PC-3 (cell line): Measurements from ENCODE around the gene P2RY8. TPM values are rescaled to one million over a fixed set of nuclear protein-coding genes. Genes with fewer than 3 reads are reported as not detected.

Experiments
- ATAC-seq: fragments of 200-7000 bp; cut with Tn5 transposase; 2 replicates; pipeline ENCODE4 v1.9.1; 2020; ENCODE audit warnings: mild to moderate bottlenecking, moderate library complexity
- BruUV-seq: library from RNA; stranded (reverse); fragments of 400-500 nt; replicated peaks from 2 replicates; lab custom pipeline; 2021; lab: Mats Ljungman, UMichigan
- CTCF ChIA-PET: fragments of 300-600 bp; sonication (Branson Sonifier 250); formaldehyde crosslinking; loops from one replicate; lab custom pipeline; 2022; ENCODE audit warnings: antibody characterized with exemption; lab: Charles Lee
- POLR2A ChIA-PET: fragments of 300-600 bp; sonication (Branson Sonifier 250); formaldehyde crosslinking; loops from one replicate; lab custom pipeline; 2022; ENCODE audit warnings: antibody characterized with exemption; ENCODE audit not compliant: unreplicated experiment; lab: Charles Lee
- DNase-seq: peaks from one replicate; pipeline ENCODE4 v3.0.0-alpha.2; 2015
- H2AFZ ChIP-seq: fragments of 300-600 bp; sonication (generic); 2 replicates; pipeline ENCODE4 v1.6.0; 2016; ENCODE audit warnings: antibody characterized with exemption, low read length
- H3F3A ChIP-seq: fragments of 300-600 bp; sonication (generic); one replicate; pipeline ENCODE4 v1.6.0; 2017; ENCODE audit warnings: antibody characterized with exemption, low read length, control low read depth, mild to moderate bottlenecking; ENCODE audit not compliant: unreplicated experiment
- H3K27ac ChIP-seq: fragments of 300-600 bp; sonication (generic); 2 replicates; pipeline ENCODE4 v1.5.1; 2016; ENCODE audit warnings: mild to moderate bottlenecking, low read length
- H3K27me3 ChIP-seq: fragments of 300-600 bp; sonication (generic); 2 replicates; pipeline ENCODE4 v1.6.1; 2016; ENCODE audit warnings: low read length, mixed read lengths
- H3K36me3 ChIP-seq: fragments of 300-600 bp; sonication (generic); 2 replicates; pipeline ENCODE4 v1.6.1; 2016; ENCODE audit warnings: low read depth, mixed run types, low read length, mixed read lengths
- H3K4me1 ChIP-seq: fragments of 300-600 bp; sonication (generic); 2 replicates; pipeline ENCODE4 v1.5.1; 2016; ENCODE audit warnings: low read length; ENCODE audit not compliant: insufficient read depth
- H3K4me2 ChIP-seq: fragments of 300-600 bp; sonication (generic); 2 replicates; pipeline ENCODE4 v1.6.0; 2016; ENCODE audit warnings: low read length
- H3K4me3 ChIP-seq: fragments of 300-600 bp; sonication (generic); 2 replicates; pipeline ENCODE4 v1.5.1; 2016; ENCODE audit warnings: mild to moderate bottlenecking, low read length, mixed read lengths
- H3K79me2 ChIP-seq: fragments of 300-600 bp; sonication (generic); 2 replicates; pipeline ENCODE4 v1.6.1; 2017; ENCODE audit warnings: low read length, mixed read lengths
- H3K9ac ChIP-seq: fragments of 300-600 bp; sonication (generic); 2 replicates; pipeline ENCODE4 v1.6.0; 2016; ENCODE audit warnings: mild to moderate bottlenecking, low read length
- H3K9me2 ChIP-seq: fragments of 300-600 bp; sonication (generic); replicated peaks from 2 replicates; pipeline ENCODE4 v1.6.1; 2016; ENCODE audit warnings: mixed run types, low read length, mixed read lengths
- H3K9me3 ChIP-seq: fragments of 300-600 bp; sonication (generic); 2 replicates; pipeline ENCODE4 v1.6.1; 2016; ENCODE audit warnings: low read length, mixed read lengths
- H4K20me1 ChIP-seq: fragments of 300-600 bp; sonication (generic); 2 replicates; pipeline ENCODE4 v1.6.1; 2016; ENCODE audit warnings: low read length, mixed read lengths
- CTCF ChIP-seq: fragments of 300-600 bp; sonication (generic); conservative IDR thresholded peaks from 2 replicates; pipeline ENCODE4 v1.5.1; 2017; ENCODE audit warnings: antibody characterized with exemption, low read depth, mild to moderate bottlenecking, low read length
- EZH2 ChIP-seq: fragments of 300-600 bp; sonication (generic); IDR thresholded peaks from one replicate; pipeline ENCODE4 v1.6.1; 2017; ENCODE audit warnings: antibody characterized with exemption, mild to moderate bottlenecking, low read length; ENCODE audit not compliant: unreplicated experiment
- EZH2phosphoT487 ChIP-seq: fragments of 300-600 bp; sonication (generic); IDR thresholded peaks from 2 replicates; pipeline ENCODE4 v1.6.1; 2018; ENCODE audit warnings: mild to moderate bottlenecking, antibody characterized with exemption, low read length, borderline replicate concordance
- intact Hi-C: fragments of 100-400 bp; cut with micrococcal nuclease; formaldehyde crosslinking; loops from 2 replicates; pipeline ENCODE4 v1.9.0; 2023
- total RNA-seq: library from RNA; depleted of rRNA; stranded (reverse); fragments of >200 nt; gene quantifications from 2 replicates; pipeline ENCODE4 v1.2.3, GENCODE V29; 2014

P2RY8 gene
- total RNA-seq, 1 experiment from 2014 or later: not detected

GRCh38 chrX:1521459-1521956 lies 15.5 kb downstream of the P2RY8 start:
- H3K27me3 ChIP-seq: no peaks in the 10 kb centered on the region
- TF ChIP-seq EZH2: no peak
- TF ChIP-seq EZH2phosphoT487: no peak
- TF ChIP-seq CTCF: no peak
- no peaks in the 10 kb centered on the region for H3K9me2 ChIP-seq
- ChIA-PET CTCF (no interaction called here), POLR2A (no interaction called here)
- H4K20me1 ChIP-seq: no peaks in the 10 kb centered on the region
- no peaks in the 10 kb centered on the region for H3K9me3 ChIP-seq
- no peak overlapping the region for H3K27ac ChIP-seq
- no peaks in the 10 kb centered on the region for H3F3A ChIP-seq
- H3K4me3 ChIP-seq: no peak overlapping the region
- no peaks in the 10 kb centered on the region for H3K36me3 ChIP-seq
- no peak overlapping the region for H3K4me2 ChIP-seq
- BruUV-seq: no TSS peak
- ATAC-seq: no peak
- intact Hi-C loops: no loop called here
- H2AFZ ChIP-seq: no peak overlapping the region
- H3K4me1 ChIP-seq: no peaks in the 10 kb centered on the region
- no peak for DNase-seq
- no peak overlapping the region for H3K9ac ChIP-seq
- no peaks in the 10 kb centered on the region for H3K79me2 ChIP-seq

GRCh38 chrX:1520350-1520749 lies 16.6 kb downstream of the P2RY8 start:
- no peaks in the 10 kb centered on the region for H3K27me3 ChIP-seq
- no peaks in the 10 kb centered on the region for H3K9me2 ChIP-seq
- intact Hi-C loops: no loop called here
- no peaks in the 10 kb centered on the region for H3K4me1 ChIP-seq
- H3K4me3 ChIP-seq: no peak overlapping the region
- H3K9me3 ChIP-seq: no peaks in the 10 kb centered on the region
- H3K9ac ChIP-seq: no peak overlapping the region
- TF ChIP-seq EZH2phosphoT487 (no peak), CTCF (no peak), EZH2 (no peak)
- DNase-seq (no peak), ATAC-seq (no peak)
- H3K4me2 ChIP-seq: no peak overlapping the region
- H3K79me2 ChIP-seq: no peaks in the 10 kb centered on the region
- BruUV-seq: no TSS peak
- H3K27ac ChIP-seq: no peak overlapping the region
- no peaks in the 10 kb centered on the region for H3K36me3 ChIP-seq
- H3F3A ChIP-seq: no peaks in the 10 kb centered on the region
- ChIA-PET POLR2A (no interaction called here), CTCF (no interaction called here)
- H2AFZ ChIP-seq: no peak overlapping the region
- no peaks in the 10 kb centered on the region for H4K20me1 ChIP-seq

GRCh38 chrX:1519022-1519497 lies 17.9 kb downstream of the P2RY8 start:
- Histone ChIP-seq H3K27ac (no peak overlapping the region), H4K20me1 (no peaks in the 10 kb centered on the region), H3K27me3 (no peaks in the 10 kb centered on the region), H3K4me1 (no peaks in the 10 kb centered on the region), H3K36me3 (no peaks in the 10 kb centered on the region), H3K9ac (no peak overlapping the region), H3K79me2 (no peaks in the 10 kb centered on the region), H3K4me2 (no peak overlapping the region), H3F3A (no peaks in the 10 kb centered on the region), H3K9me2 (no peaks in the 10 kb centered on the region), H2AFZ (no peak overlapping the region), H3K4me3 (no peak overlapping the region), H3K9me3 (no peaks in the 10 kb centered on the region)
- DNase-seq (no peak), ATAC-seq (no peak)
- intact Hi-C loops: no loop called here
- POLR2A ChIA-PET: no interaction called here
- TF ChIP-seq EZH2: no peak
- no peak for TF ChIP-seq EZH2phosphoT487
- no peak for TF ChIP-seq CTCF
- CTCF ChIA-PET: no interaction called here
- BruUV-seq: no TSS peak
